GM10266 (cell line): Measurements from ENCODE around the gene ANKRD13C.

Experiments
- DNase-seq: peaks from one replicate; pipeline ENCODE4 v3.0.0; 2012; ENCODE audit errors: extremely low spot score
- CTCF ChIP-seq: IDR thresholded peaks from 2 replicates; pipeline ENCODE4 v1.5.1; 2012; ENCODE audit warnings: mild to moderate bottlenecking, low read depth; ENCODE audit not compliant: control insufficient read depth, insufficient read depth; ENCODE audit errors: missing control alignments

ANKRD13C gene

GRCh38 chr1:70317087-70317486 is 37.4 kb downstream of the ANKRD13C start:
- no peak for TF ChIP-seq CTCF
- no peak for DNase-seq

DNA sequence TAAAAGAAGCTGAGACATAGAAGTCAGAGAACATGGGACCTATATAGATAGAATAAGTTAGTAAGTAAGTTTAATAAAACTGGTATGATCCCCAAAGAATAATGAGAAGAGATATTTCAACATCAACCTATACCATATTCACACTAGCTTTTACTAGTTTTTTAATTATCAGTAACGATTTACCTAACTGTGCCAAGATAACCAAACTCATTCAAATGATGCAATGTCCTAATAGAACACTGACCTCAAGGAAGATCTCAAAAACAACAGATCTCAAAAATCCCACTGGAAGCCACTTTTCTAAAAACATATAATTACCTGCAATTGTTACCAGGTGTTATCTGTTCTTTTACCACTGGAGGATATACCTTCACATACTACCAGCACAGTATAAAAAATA is 38.7 kb downstream of the ANKRD13C start:
- no peak for DNase-seq
- TF ChIP-seq CTCF = no peak

DNA sequence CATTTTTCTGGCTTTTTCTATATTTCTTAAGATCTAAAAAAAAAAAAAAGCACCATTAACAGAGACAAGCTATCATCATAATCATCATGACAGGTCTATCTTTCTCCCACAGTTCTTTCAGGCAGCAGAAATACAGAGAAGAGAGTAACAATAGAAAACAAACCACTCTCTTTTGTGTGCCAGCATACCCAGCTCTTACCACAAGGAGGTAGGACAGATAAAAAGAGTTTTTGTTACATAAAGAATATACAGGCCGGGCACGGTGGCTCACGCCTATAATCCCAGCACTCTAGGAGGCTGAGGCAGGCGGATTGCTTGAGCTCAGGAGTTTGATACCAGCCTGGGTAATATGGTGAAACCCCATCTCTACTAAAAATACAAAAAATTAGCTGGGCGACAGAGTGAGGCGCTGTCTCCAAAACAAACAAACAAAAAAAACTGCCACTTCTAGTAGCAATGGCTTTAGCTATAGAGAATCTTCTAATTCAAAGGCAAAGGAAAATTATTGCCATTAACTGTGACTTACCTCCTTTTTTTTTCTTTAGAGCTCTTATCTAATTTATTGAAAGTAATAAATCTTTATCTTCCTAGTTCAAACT is 39.7 kb downstream of the ANKRD13C start:
- DNase-seq = no peak
- TF ChIP-seq CTCF = no peak

DNA sequence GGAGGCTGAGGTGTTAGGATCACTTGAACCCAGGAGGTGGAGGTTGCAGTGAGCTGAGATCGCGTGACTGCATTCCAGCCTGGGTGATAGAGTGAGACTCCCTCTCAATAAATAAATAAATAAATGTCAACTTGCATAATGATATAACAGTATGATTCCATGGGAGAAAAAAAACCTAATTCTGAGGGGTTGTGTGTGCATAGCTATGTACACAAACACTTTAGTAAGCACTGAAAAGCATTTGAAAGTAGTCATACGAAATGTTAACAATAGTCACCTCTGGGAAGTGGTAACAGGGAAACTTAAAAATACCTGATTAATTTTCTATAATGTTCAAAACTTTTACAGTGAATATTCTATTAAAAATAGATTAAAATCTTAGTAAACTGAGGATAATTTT is 43.2 kb downstream of the ANKRD13C start:
- TF ChIP-seq CTCF = no peak

GRCh38 chr1:70299472-70299871 is 55.0 kb downstream of the ANKRD13C start:
- TF ChIP-seq CTCF = no peak
- DNase-seq = no peak

More for the DNA sequence above, 43.2 kb downstream of the ANKRD13C start:
- DNase-seq = no peak

DNA sequence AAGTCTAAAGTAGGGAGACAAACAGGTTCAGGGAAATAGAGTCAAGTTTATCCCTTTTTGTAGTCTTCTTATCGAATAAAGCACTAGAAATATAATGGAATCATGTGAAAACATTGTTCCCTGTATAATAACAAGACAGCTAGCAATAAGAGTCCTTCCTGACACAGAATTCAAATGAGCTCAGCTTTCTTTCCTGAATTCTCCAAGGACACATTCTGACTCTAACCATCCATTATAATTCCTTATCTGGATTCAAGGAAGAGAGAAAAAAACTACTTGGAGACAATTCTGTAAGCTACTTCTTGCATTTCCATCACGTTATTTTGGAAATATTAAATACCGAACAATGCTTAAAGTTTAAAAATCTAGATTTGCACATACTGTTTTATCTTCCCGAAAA is 58.8 kb downstream of the ANKRD13C start:
- no peak for DNase-seq
- no peak for TF ChIP-seq CTCF

DNA sequence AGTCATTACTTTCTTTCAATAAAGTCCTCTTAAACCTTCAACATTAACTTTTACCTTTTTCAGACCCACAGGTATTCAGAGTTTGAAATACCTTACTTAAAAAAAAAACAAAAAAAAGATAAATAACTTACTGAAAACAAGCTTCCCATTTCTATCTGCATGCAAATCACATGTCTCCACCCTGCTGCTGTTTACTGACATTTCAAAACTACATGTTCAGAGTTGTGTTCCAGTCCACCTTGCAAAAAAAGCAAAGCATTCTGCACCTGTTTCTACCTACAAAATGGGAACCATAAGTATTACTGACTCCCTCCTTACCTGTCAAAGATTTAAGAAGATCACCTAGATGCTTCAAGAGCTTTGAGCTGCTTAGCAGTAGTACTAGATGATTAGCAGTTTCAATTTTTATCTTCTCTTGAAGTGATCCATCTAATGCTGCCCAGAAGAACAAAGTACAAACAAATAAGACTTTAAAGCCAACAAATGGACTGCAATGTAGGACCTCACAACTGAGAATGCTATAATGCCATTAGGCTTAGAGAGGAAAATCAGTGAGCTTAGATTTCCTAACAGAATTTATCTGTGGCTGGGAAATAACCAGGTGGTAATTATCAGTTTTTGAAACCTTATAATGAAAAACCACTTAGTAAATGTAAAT is 61.2 kb downstream of the ANKRD13C start:
- DNase-seq = no peak
- TF ChIP-seq CTCF = no peak
